ENCODE measurements around the gene RAB27B.

RAB27B gene

GRCh38 chr18:54787616-54788015 lies 40.7 kb upstream of the RAB27B start:
- no peak for TF ChIP-seq CTCF (IDR thresholded peaks at IDR 0.05; ENCODE audit: low read depth, low read length, missing control alignments)
- no peak for DNase-seq (ENCODE audit: low read depth)
- no peak overlapping the region for H3K4me3 ChIP-seq (ENCODE audit: low read depth, low read length)
- in situ Hi-C loops (cut with HindIII; ENCODE audit: low sequenced_read_pairs), result no loop called here

- in situ Hi-C loops (cut with HindIII; ENCODE audit: low sequenced_read_pairs), result no loop called here
- DNase-seq (ENCODE audit: low read depth), result no peak
- H3K4me3 ChIP-seq (ENCODE audit: low read depth, low read length), result no peak overlapping the region
- no peak for TF ChIP-seq CTCF (IDR thresholded peaks at IDR 0.05; ENCODE audit: low read depth, low read length, missing control alignments)
These were observed 38.2 kb upstream of the RAB27B start for GRCh38 chr18:54790109-54790508.

GRCh38 chr18:54791657-54792056 lies 36.6 kb upstream of the RAB27B start:
- no peak for TF ChIP-seq CTCF (IDR thresholded peaks at IDR 0.05; ENCODE audit: low read depth, low read length, missing control alignments)
- no peak overlapping the region for H3K4me3 ChIP-seq (ENCODE audit: low read depth, low read length)
- in situ Hi-C loops (cut with HindIII; ENCODE audit: low sequenced_read_pairs), result no loop called here
- DNase-seq (ENCODE audit: low read depth), result no peak

- TF ChIP-seq CTCF (IDR thresholded peaks at IDR 0.05; ENCODE audit: low read depth, low read length, missing control alignments), result no peak
- in situ Hi-C loops (cut with HindIII; ENCODE audit: low sequenced_read_pairs), result no loop called here
- DNase-seq (ENCODE audit: low read depth), result no peak
- H3K4me3 ChIP-seq (ENCODE audit: low read depth, low read length), result no peak overlapping the region
These were observed 36.2 kb upstream of the RAB27B start for GRCh38 chr18:54792079-54792478.

- TF ChIP-seq CTCF (IDR thresholded peaks at IDR 0.05; ENCODE audit: low read depth, low read length, missing control alignments), result no peak
- no peak for DNase-seq (ENCODE audit: low read depth)
- H3K4me3 ChIP-seq (ENCODE audit: low read depth, low read length), result no peak overlapping the region
- in situ Hi-C loops (cut with HindIII; ENCODE audit: low sequenced_read_pairs), result no loop called here
These were observed 33.5 kb upstream of the RAB27B start for GRCh38 chr18:54794823-54795222.

GRCh38 chr18:54798186-54798585 lies 30.1 kb upstream of the RAB27B start:
- no peak overlapping the region for H3K4me3 ChIP-seq (ENCODE audit: low read depth, low read length)
- no peak for TF ChIP-seq CTCF (IDR thresholded peaks at IDR 0.05; ENCODE audit: low read depth, low read length, missing control alignments)
- in situ Hi-C loops (cut with HindIII; ENCODE audit: low sequenced_read_pairs), result no loop called here
- no peak for DNase-seq (ENCODE audit: low read depth)

GRCh38 chr18:54801374-54801773 lies 26.9 kb upstream of the RAB27B start:
- in situ Hi-C loops (cut with HindIII; ENCODE audit: low sequenced_read_pairs), result no loop called here

More at GRCh38 chr18:54801374-54801773, 26.9 kb upstream of the RAB27B start:
- no peak for TF ChIP-seq CTCF (IDR thresholded peaks at IDR 0.05; ENCODE audit: low read depth, low read length, missing control alignments)
- no peak for DNase-seq (ENCODE audit: low read depth)
- H3K4me3 ChIP-seq (ENCODE audit: low read depth, low read length), result no peak overlapping the region
